GM19438 (cell line): ENCODE data around the gene ANO9.
"Not testable (repeated sequence)": the region's sequence is repeated elsewhere in the genome, so short reads cannot be mapped to it uniquely, and the experiment has no call there.

Experiments used
- ATAC-seq: cut with Tn5 transposase; IDR thresholded peaks from one replicate; pipeline ENCODE4 v1.9.1; 2021; ENCODE audit warnings: low read depth; ENCODE audit not compliant: unreplicated experiment

Gene ANO9

DNA sequence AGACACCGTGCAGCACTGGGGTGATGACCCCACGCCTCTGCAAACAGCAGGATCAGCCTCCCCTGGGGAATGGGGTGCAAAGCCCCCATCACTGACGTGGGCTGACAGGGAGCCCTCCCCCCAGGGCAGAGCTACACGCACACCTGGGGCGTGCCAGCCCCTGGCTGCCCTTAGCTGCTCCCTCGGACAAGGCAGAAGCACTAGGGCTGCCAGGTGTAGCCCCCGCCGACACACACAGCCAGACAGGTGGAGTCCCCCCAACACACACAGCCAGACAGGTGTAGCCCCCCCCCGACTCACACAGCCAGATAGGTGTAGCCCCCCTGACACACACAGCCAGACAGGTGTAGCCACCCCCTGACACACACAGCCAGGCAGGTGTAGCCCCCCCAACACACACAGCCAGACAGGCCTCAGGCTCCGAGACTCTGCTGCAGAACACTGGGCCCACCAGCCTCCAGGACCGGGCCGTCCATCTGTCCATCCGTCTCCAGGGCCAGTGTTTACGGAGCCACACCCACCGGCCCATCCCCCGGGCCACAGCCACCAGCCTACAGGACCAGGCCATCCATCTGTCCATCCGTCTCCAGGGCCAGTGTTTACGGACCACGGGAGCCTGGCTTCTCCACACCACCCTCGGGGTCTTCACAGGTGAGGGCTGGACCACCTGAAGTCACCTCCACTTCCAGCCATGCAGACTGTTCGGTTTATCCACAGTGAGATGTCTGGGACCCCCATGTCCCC is 3.5 kb downstream of the ANO9 start:
- no peak for ATAC-seq

DNA sequence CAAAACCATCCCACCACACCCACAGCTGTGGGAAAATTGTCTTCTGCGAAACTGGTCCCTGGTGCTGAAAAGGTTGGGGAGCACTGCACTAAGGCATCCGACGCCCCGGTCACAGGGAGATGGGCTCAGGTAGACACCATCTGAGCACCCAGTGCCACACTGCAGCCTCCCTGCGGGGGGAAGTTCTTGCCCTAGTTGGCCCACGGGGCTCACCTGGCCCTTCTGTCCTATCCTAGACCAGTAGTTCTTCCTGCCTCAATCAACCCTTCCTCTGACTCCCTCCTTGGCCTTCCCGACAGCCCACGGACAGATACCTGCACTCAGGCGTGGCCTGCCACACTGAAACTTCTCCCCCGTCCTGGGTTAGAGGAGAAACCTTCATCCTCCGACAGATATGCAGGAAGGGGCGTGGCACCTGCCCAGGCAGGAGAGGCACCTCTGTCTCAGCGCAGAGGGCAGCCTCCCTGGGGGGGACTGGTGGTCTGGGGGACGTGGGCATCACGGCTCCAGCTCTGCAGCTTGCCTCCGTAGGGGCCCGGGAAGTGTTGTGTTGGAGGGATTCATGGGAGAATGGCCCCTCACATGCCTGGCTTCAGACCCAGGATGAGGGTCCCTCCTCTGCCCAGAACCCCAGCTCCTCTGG is 4.5 kb downstream of the ANO9 start:
- ATAC-seq: no peak

DNA sequence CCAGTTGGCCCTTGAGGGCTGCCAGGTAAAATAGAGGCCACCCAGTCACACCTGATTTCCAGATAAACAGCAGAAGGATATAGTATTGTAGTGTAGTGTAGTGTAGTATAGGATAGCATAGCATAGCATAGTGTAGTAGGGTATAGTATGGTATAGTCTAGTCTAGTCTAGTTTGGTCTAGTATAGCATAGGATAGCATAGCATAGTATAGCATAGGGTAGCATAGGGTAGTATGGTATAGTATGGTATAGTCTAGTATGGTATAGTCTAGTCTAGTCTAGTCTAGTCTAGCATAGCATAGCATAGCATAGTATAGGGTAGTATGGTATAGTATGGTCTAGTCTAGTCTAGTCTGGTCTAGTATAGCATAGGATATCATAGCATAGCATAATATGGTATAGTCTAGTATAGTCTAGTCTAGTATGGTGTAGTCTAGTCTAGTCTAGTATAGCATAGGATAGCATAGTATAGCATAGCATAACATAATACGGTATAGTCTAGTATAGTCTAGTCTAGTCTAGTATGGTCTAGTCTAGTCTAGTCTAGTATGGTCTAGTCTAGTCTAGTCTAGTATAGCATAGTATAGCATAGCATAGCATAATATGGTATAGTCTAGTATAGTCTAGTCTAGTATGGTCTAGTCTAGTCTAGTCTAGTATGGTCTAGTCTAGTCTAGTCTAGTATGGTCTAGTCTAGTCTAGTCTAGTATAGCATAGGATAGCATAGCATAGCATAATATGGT is 6.6 kb downstream of the ANO9 start:
- not testable (repeated sequence) for ATAC-seq

DNA sequence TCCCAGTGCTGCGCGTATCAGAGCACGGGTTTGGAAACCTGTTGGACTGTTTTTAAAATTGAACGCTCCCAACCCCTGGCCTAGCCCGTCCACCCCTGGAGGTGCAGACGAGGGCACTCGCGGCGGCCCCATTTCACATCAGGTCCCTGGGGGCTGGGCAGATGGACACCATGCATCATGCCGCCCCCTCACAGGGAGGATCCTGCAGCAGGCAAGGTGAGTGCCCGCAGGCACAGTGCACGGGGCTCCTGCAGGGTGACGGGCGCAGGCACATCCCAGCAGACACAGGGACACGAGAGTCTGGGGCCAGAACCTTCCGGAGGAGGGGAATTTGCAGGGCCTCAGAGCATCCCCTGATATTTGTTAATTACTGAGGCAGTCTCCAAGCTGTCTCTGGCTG is 7.3 kb downstream of the ANO9 start:
- ATAC-seq: no peak

DNA sequence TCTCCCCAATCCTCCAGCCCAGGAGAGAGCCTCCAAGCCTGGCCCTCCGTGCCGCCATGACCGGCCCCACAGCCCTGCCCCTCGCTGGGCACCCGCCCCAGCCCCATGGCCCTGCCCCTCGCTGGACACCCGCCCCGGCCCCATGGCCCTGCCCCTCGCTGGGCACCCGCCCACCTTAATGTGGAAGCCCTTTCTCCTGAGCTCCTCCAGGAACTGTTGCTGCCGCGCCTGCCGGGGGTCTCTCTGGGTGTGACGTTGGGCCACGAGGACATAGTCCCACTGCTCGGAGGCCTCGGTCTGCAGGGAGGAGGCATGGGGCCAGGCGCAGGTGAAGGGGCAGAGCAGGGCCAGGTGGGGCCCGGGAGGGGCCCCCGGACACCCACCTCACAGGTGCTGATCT is 8.2 kb downstream of the ANO9 start:
- ATAC-seq: no peak

DNA sequence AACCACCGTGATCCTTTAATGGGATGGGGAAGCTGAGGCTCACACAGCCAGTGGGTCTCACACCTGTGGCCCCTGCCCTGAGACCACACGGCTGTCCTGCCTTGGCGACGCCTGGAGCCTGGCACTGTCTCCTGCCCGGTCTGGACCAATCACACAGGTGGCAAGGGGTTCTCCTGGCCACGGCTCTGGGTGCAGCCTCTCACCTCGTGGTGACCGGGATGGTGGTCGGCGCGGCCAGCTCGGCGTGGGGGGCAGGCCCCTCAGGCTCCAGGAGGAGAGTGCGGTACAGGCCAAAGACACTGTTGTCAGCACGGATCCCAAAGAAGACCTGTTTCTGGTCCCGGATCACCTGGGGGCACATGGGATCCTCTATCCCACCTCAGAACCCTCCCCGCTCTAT is 8.7 kb downstream of the ANO9 start:
- ATAC-seq: no peak

DNA sequence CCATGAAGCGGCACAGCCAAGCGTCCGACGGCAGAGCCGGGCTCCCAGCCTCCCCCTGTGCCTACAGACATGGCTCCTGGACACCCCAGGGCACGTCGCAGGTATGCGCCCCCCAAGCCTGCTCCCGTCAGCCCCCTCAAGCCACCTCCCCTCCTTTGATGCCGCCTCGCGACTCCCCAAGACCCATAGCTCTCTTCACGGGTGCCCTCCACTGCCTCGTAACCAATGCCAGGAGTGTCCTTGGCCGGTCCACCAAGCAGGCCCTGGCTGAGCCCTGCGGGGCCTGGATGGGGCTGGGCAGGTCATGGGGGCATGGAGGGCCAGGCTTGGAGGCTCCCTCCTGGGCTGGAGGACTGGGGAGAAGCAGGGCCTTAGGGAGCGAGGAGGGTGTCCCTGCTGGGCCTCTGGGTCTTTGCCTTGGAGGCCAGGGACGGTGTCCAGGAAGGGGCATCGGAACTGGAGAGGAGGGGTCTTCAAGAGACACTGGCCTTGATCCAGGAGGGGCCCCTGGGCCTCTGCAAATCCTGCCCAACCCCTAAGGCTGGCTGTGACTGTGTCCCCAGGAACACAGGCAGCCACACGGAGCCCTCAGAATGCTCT is 9.2 kb downstream of the ANO9 start:
- no peak for ATAC-seq

DNA sequence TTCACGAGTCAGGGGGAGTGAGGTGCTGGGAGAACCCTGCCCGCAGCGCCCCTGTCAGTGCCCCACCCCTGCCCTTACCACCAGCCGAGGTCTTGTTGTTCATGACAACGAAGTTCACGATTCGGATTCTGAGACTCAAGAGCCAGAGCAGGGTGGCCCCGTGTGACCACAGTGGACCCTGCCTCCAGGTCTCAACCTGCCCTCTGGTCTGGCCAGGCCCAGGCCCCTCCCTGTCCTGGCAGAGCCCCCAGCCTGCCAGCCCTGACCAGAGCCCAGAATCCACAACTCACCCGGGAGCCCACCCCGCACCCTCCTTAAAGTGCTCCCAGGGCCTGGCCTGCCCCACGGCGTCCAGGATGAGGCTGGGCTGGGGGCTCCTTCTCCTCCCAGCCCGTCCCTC is 9.9 kb downstream of the ANO9 start:
- ATAC-seq: no peak

DNA sequence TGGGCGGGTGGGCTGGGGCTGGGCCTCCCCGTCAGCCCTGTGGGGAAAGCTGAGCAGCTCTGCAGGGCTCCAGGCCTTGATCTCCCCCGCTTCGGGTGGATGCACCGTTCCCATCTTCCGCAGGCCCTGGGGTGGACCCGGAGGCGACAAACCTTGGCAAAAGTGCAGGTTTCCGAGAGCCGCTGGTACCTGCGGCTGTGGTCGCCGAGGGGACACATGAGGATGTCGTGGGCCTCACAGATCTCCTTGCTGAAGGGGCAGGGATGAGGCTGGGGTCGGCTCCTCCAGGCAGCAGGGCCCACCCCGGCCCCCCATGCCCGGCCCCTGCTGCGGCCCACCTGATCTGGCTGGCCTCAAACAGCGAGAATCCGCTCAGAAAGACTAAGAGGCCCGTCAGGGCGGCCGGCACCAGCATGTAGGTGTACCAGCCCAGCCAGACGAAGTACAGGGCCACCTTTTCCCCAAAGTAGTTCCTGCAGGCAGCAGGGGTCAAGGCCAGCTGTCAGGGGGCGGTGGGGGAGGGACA is 11.8 kb downstream of the ANO9 start:
- no peak for ATAC-seq

DNA sequence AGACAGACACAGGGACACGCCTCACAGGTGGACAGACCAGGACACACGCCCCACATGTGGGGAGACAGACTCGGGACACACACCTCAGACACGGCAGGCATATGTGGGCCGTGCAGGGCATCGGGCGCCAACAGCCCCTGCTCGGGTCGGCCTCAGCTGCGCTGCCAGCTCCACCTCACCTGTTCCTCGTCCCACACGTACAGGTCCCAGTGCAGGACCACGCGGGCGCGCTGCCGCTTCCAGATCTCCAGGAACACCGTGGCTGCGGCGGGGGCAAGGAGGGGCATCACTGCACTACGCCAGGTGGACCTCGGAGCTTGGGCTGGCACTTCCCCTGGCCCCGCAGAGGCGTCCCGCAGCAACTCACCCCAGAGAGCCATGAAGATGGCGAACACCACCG is 12.4 kb downstream of the ANO9 start:
- no peak for ATAC-seq

DNA sequence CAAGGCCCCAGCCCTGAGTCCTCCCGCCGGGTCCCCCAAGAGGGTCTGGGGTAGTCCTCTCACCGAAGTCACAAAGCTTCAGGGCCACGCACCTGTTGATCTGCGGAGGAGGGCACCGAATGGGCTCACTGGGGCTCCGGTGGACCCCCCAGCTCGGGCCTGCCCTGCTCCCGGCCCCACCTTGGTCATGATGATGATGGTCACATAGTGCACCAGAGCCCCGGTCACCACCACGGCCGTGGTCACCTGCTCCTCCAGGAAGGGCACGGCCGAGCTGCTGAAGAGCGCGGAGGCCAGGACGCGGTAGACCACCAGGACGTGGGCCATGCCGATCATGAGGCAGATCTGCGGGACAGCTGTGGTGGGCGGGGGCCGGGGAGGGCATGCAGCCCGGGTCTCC is 13.5 kb downstream of the ANO9 start:
- no peak for ATAC-seq

DNA sequence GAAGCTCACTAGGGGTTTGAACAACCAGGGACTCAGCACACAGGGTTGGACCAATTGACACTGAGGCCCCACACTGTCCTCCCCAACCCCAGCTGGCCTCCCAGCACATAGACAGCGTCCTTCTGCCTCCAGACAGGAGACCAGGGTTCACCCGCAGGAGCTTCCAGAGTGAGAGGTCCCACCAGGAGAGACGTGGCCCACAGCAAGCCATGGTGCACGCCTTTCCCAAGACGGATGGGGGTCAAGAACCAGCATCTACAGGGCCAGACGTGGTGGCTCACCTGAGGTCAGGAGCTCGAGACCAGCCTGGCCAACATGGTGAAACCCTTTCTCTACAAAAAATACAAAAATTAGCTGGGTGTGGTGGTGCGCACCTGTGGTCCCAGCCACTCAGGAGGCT is 15.0 kb downstream of the ANO9 start:
- no peak for ATAC-seq

DNA sequence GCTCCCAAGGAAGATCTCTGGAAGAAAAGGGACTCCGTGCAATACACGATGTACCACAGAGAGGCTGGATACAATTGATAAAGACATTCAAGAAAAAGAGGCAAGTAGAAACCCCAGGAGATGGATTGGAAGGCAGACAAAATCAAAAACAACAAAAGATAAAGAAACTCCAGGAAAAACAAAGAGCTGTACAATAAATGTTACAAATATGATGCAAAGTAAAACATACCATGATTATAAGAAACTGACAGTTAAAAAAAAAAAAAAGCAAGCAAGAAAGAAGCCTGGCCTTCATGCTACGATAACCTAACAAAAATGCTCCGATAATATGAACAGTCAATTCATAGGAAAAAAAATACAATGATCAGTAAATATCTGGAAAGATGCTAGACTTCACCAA is 16.5 kb downstream of the ANO9 start:
- ATAC-seq: no peak

DNA sequence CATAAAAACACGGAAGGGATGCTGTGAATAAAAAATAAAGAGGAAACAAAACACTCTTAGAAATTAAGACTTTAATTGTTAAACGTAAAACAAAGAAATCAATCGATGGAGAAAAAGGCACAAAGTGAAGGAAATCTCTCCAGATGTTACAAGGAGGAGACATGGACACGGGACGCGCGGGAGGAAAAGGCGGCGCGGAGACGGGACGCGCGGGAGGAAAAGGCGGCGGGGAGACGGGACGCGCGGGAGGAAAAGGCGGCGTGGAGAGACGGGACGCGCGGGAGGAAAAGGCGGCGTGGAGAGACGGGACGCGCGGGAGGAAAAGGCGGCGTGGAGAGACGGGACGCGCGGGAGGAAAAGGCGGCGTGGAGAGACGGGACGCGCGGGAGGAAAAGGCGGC is 17.0 kb downstream of the ANO9 start:
- ATAC-seq: not testable (repeated sequence)

DNA sequence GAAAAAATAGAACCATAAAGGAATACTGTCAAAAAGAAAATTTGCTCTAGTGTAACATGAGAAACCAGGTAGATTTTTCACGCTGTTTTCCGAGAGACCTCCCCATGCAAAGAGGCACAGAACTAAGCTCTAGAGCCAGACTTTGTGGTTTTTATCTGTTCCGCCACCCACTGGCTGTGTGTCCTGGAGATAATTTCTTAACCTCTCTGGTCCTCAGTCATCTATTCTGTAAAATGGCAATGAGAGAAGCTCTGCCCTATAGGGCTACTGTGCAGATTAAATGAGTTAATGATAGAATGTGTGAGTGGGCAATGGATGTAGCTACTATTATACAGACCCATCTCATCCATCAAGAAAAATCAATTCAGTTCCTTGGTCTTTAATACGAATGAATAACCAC is 17.6 kb downstream of the ANO9 start:
- ATAC-seq: no peak

DNA sequence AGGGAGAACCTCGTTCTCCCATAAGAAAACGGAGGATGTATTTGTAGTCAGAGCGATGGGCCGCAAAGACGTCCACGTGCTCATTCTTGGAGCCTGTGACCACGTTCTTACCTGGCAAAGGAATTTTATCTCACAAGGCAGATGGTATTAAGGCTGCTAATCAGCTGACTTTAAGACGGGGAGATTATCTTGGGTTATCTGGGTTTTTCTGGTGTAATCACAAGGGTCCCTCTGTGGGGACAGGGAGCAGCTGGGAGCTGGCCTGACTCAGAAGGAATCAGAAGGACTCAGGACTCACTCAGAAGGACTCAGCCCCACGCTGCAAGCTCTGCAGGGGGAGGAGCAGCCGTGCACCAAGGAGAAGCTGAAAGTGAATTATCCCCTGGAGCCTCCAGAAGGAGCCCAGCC is 19.6 kb downstream of the ANO9 start:
- ATAC-seq: no peak

DNA sequence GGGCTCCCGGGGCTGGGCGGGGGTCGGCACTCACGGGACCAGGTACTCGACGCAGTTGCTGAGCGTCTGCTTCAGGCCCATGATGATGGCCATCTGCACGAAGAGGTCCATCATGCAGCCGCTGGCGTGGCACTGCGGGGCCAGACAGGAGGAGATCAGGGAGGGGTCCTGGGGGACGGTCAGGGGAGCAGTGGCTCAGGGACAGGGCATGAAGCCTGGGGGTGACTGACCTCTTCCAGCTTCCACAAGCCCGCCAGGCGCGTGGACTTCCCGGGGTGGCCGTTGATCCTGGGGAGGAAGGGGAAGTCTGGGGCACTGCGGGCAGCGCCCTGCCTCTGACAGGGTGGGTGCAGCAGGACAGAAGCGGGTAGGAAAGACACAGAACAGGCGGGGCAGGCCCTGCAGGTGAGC is 20.9 kb downstream of the ANO9 start:
- ATAC-seq: no peak

DNA sequence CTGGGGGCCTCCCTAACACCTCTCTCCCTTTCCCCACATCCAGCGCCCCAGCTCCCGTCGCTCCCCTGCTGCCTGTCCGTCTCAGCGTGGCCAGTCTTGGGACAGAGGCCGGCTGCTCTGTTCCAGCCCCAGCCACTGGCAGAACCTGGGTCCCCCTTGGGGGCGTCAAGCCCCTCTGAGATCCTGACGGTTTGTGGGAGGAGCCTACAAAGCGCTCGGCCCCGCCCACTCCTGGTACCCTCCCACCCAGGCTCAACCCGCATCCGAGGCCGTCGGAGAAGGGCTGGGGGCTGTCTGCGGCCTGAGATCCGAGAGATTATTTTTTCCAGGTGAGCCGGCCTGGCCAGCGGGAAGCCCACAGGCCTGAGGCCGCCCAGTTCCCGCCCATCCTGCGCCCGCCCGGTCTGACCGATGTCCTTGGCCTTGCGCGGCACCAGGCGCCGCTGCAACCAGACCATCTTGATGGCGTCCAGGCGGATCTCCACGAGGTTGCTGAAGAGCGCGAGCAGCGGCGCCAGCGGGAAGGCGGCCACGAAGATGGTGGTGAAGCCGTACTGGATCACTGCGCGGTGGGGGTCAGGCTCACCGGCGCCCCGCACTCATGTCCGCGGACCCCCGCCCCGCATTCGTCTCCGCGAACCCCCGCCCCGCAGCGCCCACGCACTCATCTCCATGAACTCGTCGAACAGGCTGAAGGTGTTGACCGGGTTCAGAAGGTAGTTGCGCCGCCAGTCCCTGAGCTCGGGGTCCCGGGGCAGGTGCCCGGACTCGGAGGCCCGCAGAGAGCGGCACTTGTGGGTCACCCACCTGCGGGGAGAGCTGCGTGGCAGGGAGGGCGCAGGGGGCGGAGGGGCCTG is 21.5 kb downstream of the ANO9 start:
- no peak for ATAC-seq

DNA sequence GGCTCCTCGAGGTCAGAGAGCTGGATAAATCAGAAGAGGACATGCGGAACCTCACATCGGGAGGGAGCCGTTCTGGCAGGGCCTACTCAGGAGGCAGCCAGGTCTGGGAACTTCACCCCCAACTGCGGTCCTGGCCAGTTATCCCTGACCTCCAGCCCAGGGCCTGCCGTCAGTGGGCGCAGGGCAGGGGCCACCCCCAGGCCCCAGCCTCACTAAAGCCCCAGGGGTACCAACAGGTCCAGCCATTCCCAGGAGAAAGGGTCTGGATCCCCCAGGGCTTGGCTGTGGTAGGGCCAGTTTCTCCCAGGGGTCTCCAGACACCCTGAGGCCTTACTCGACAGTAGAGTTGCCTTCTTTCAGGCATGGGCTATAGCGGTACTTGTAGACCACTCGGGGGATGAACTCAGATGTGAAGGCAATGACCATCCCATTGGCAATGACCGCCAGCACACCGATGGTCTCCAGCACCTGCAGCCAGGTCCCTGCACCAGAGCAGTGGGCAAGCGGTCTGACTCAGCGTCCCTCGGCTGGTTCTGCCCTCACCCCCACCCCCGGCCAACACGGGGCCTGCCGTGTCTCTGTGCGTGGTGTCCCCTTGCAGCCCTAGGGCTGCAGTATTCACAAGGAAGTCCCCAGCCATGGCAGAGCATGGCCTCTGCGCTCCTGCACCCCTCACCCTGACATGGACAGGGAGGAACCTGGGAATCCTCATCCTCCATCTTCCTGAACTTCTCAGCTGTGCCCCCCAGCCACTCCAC is 22.4 kb downstream of the ANO9 start:
- no peak for ATAC-seq
